Stimulated activated CD4-positive, alpha-beta T cell treated with anti-CD3 and anti-CD28 coated beads, TNF-alpha, amount 100 ng/mL, for 4 hours (primary cell): ENCODE measurements around the gene PER1.

ENCODE experiments used
- DNase-seq, 3 experiments: peaks; one replicate each; pipeline ENCODE4 v3.0.0-alpha.2; 2020; ENCODE audit warnings: low read depth in 3 of 3

PER1 gene

GRCh38 chr17:8100111-8100510 lies 52.1 kb downstream of the PER1 start:
- DNase-seq = no peak

DNA sequence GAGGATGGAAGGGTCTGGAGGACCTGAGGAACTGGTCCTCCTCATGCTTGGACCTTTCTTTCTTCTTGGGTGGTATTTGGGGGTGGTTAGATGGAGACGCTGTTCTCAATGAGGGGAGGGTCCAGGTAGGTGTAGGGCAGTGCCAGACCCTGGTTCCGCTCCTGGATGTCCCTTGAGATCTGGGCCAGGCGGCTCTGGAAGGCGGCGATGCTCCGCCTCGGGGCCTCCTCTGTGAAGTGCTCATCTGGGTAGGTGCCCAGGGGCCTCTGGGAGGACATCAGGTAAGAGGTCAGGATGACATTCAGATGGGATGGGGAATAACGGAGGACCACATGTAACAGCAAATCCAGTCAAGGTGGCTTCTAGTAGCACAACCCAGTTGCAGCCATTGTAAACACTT lies 55.7 kb downstream of the PER1 start:
- no peak for DNase-seq

DNA sequence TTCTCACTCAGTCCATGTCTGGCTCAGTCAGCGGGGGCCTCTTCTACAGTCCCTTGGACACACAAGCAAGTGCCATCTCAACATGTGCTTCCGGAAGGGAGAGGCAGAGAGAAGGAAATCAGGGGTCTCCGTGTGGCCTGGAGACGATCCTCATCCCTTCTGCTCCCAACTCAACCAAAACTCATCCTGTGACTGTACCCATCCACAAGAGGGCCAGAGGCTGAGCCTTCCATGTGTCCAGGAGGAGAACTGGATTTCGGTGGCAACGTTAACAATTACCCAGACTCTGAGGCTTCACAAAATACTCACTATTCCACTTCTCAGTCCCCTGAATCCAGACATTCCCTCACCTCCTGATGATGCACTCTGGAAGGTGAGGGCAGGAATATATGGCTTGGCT lies 56.8 kb downstream of the PER1 start:
- DNase-seq = no peak

DNA sequence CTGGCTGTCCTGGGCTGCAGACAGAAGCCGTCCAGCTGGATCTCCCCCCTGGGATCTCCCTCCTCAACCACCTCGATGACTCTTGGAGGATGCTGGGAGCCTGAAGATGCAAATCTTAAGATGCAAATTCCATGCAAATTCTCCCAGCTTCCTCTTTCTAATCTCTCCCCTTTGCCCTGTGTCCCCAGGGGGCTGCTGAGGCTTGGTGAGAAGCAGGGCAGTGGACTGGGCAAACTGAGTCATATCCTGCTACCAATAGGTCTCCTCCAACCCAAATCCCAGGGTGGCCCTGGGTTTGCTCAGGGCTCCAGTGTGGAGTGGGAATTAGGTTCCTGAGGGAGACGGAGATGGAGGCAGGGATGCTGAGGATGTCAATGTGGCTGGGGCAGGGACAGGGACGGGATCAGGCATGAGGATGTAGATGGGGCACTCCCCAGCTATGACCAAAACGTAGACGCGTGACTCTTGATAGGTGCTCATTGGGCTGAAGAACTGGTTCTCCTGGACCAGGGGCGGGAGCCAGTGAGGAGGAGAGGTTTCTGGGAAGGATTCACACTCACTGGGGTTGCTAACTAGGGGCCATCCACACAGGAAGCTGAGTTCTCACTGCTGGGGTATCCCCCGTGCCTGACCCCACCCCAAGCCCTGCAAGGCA lies 61.0 kb downstream of the PER1 start:
- DNase-seq = no peak
